AG09309 (cell line): ENCODE results near the gene SEMA3B.

Source experiments
- DNase-seq: peaks from one replicate; pipeline ENCODE4 v3.0.0-alpha.2; 2010; ENCODE audit warnings: low read depth
- H3K4me3 ChIP-seq: 2 replicates; pipeline ENCODE4 v1.5.1; 2011; ENCODE audit warnings: mild to moderate bottlenecking, low read depth, low read length, moderate library complexity; ENCODE audit not compliant: control insufficient read depth
- CTCF ChIP-seq: IDR thresholded peaks from 2 replicates; pipeline ENCODE4 v1.5.1; 2011; ENCODE audit warnings: mild to moderate bottlenecking, low read depth, low read length, inconsistent platforms; ENCODE audit not compliant: insufficient read depth, control insufficient read depth; ENCODE audit errors: missing control alignments

SEMA3B gene

GRCh38 chr3:50318163-50318562 lies 49.2 kb downstream of the SEMA3B start:
- DNase-seq, result no peak
- H3K4me3 ChIP-seq, result no peak overlapping the region
- no peak for TF ChIP-seq CTCF

GRCh38 chr3:50318615-50319014 lies 49.7 kb downstream of the SEMA3B start:
- TF ChIP-seq CTCF, result no peak
- no peak for DNase-seq
- H3K4me3 ChIP-seq, result no peak overlapping the region

GRCh38 chr3:50319181-50319893 lies 50.4 kb downstream of the SEMA3B start:
- TF ChIP-seq CTCF, result no peak
- DNase-seq, result no peak
- no peak overlapping the region for H3K4me3 ChIP-seq

GRCh38 chr3:50319894-50320625 lies 51.1 kb downstream of the SEMA3B start:
- peak overlapping the region; percentile 61 for H3K4me3 ChIP-seq
- TF ChIP-seq CTCF, result no peak
- DNase-seq, result no peak

GRCh38 chr3:50320853-50321335 lies 51.9 kb downstream of the SEMA3B start:
- peak overlapping the region; percentile 61 for H3K4me3 ChIP-seq
- no peak for DNase-seq
- no peak for TF ChIP-seq CTCF

GRCh38 chr3:50321336-50322114 lies 52.6 kb downstream of the SEMA3B start:
- TF ChIP-seq CTCF, result peak; percentile 34
- no peak for DNase-seq
- peak overlapping the region; percentile 61 for H3K4me3 ChIP-seq
